HG03280 (cell line): ENCODE data around the gene FEM1A.
"Not testable (repeated sequence)": the region's sequence is repeated elsewhere in the genome, so short reads cannot be mapped to it uniquely, and the experiment has no call there.

ENCODE experiments used
- ATAC-seq: cut with Tn5 transposase; IDR thresholded peaks from one replicate; pipeline ENCODE4 v1.9.1; 2021; ENCODE audit warnings: mild to moderate bottlenecking, moderate library complexity; ENCODE audit not compliant: unreplicated experiment

FEM1A gene, protein sequence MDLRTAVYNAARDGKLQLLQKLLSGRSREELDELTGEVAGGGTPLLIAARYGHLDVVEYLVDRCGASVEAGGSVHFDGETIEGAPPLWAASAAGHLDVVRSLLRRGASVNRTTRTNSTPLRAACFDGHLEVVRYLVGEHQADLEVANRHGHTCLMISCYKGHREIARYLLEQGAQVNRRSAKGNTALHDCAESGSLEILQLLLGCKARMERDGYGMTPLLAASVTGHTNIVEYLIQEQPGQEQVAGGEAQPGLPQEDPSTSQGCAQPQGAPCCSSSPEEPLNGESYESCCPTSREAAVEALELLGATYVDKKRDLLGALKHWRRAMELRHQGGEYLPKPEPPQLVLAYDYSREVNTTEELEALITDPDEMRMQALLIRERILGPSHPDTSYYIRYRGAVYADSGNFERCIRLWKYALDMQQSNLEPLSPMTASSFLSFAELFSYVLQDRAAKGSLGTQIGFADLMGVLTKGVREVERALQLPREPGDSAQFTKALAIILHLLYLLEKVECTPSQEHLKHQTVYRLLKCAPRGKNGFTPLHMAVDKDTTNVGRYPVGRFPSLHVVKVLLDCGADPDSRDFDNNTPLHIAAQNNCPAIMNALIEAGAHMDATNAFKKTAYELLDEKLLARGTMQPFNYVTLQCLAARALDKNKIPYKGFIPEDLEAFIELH

DNA sequence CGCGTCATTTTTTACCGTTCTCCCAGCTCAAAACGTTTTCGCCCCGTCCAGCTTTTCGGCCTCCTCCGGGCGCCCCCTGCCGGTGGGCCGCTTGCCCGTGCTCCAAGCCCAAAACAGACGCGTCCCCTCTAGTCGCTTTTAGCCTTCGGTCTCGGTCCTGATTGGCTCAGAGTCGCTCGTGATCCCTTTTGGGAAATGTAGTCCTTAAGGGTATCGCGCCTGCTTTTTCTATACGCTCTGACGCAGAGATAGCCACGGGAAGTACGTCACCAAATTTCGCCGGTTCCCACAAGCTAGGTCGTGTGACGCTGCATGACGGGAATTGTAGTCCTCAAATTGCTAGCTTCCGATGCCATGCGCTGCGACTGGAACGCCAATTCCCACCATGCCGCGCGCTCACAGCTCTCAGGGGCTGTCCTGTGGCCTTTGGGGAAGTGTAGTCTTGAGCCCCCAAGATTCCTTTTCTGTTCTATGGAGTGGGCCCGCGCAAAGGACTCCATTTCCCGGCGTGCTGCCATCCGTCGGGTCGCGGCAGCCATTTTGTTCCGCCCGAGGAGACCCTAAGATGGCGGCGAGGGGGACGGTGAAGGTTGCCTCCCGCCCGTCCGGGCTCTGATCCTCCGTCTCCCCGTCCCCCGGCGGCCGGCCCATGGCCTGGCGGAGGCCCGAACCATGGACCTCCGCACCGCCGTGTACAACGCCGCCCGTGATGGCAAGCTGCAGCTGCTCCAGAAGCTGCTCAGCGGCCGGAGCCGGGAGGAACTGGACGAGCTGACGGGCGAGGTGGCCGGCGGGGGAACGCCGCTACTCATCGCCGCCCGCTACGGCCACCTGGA is at the start of gene FEM1A:
Gene FEM1A (plus strand): TSS at position 552 of the 836 bp plus-strand sequence. CDS start 121 bp downstream, at position 673.
- peak; percentile 91 for ATAC-seq

DNA sequence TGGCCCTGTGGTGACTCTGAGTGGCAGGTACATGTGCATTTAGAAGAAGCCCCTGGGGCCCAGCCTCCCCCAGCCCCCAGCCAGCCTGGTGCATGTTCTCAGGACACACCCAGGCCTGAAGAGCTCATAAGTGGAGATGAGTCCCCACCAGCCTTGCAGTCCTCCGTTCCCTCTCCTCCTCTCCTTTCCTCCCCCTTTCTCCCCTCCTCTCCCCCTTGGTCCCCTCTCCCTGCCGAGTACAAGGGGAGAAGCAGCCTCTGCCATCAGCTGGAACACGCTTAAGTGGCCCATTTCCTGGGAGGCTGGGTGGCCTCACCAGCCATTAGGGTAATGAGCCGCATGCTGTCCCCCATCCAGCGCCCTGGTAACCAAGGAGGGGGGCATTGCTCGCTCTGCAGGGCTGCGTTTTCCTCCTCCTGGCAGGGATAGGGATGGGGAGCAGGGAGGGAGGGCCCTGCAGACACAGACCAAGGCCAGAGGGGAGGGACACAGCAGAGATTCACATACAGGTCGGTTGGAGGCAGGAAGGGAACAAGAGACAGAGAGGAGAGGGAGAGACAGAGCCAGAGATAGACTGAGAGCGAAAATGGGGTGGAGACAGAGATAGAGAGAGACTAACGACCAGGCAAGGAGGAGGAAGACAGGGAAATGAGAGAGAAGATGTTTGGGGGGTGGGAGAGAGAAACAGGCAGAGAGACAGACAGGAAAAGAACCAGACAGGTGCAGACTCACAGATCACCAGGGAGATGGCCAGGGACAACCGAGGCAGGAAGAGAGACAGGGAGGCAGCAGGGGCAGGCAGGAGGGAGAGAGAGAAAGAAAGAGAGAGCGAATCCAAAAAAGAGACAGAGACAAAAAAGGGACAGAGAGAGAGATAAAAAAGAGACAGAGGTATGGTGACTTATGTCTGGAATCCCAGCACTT is 48.5 kb upstream of the FEM1A start:
- no peak for ATAC-seq

DNA sequence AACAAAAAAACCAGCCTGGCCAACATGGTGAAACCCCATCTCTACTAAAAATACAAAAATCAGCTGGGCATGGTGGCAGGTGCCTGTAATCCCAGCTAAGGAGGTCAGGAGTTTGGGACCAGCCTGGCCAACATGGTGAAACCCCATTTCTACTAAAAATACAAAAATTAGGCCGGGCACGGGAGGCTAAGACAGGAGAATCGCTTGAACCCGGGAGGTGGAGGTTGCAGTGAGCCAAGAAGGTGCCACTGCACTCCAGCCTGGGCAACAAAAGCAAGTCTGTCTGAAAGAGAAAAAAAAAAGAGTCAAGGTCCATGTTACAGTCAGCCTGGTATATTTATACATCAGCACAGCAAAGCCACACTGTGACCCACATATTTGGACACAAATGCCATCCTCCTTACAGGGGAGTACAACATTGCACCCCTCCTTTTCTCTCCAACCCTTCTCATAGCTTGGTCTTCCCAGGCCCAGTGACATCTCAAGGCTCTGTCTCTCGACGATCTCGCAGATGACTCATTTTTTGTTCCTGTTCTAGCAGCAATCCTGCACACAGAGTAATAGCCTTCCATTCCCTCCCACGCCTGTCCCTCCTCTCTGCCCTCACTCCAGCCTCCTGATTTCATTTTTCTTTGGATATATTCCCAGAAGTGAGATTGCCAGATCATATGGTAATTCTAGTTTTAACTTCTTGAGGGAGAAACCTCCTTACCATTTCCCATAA is 46.9 kb upstream of the FEM1A start:
- ATAC-seq, result no peak

DNA sequence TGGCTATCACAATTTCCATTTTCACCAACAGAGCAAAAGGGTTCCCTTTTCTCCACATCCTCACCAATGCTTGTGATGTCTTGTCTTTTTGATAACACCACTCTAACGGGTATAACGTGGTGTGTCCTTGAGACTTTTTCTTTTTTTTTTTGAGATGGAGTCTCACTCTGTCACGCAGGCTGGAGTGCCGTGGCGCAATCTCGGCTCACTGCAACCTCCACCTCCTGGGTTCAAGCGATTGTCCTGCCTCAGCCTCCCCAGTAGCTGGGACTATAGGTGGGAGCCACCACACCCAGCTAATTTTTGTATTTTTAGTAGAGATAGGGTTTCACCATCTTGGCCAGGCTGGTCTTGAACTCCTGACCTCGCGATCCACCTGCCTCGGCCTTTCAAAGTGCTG is 46.4 kb upstream of the FEM1A start:
- not testable (repeated sequence) for ATAC-seq

DNA sequence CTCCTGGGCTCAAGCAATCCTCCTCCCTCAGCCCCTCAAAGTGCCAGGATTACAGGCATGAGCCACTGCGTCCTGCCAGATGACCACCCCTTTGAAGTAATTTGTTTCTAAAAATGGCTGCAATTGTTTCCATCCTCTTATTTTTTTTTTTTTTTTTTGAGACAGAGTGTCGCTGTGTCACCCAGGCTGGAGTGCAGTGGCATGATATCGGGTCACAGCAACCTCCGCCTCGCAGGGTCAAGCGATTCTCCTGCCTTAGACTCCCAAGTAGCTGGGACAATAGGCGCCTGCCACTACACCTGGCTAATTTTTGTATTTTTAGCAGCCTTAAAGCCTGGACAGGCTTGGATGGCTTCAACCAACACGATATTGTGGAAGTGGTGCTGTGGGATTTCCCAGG is 45.5 kb upstream of the FEM1A start:
- no peak for ATAC-seq

DNA sequence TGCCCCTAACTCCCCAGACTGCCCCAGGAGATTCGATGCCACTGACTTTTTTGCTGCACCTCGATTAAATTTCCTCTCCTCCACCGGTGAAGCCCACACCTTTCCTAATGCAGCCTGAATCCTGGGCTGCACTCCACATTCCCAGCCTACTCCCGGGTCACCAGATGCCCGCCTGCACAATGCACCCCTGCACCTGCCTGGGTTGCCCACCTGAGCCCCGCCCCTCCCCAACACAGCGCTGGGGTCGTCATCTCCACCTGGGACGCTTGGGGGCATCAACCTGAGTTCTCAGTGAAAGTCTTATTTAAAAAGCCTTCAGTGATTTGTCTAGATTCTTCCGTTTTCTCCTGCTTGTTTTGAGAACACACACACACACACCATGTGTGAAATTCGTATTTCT is 43.3 kb upstream of the FEM1A start:
- ATAC-seq, result no peak

DNA sequence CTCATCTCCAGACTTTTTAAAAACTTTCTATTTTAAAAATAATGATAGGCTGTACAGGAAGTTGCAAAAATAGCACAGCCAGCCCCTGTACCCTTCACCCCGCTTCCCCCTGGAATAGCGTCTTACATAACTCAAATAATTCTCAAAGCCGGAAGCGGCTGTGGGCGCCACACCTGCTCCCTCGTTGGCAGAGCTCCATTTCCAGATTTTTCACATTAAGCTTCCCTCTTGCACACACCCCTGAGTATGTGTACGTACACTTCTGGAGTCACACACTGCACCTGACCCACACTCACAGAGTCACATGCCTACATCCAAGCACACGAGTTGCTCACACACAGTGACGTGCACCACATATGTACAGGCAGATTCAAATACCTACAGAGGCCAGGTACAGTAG is 42.9 kb upstream of the FEM1A start:
- no peak for ATAC-seq

DNA sequence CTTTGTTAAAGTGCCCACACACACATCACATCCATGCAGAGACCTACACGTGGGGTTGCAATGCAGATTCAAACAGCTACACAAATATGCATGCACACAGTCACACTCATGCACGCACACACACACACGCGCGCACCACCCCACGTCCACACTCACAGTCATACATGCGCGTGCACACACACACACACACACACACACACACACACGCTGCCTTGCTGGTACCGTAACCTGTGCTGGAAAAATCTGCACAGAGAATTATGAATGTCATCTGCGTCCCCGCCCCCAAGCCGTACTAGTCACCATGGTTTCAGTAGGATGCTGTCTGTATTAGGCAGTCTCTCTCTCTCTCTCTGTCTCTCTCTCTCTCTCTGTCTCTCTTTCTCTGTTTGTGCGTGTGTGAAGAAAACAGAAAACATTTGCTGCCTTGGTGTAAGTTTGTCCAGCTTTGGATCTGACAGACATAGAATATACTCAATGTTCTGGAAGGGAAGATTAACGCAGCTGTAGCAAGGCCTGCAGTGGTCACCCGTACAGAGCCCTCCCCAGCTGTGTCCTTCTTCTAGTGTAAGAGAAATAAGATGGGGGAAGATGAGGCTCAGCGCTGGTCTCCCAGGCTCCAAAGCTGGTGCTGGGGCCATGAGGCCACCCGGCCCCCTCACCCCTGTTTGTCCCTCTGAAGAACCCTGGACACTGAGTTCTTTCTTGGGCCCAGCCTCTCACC is 41.5 kb upstream of the FEM1A start:
- ATAC-seq, result no peak

DNA sequence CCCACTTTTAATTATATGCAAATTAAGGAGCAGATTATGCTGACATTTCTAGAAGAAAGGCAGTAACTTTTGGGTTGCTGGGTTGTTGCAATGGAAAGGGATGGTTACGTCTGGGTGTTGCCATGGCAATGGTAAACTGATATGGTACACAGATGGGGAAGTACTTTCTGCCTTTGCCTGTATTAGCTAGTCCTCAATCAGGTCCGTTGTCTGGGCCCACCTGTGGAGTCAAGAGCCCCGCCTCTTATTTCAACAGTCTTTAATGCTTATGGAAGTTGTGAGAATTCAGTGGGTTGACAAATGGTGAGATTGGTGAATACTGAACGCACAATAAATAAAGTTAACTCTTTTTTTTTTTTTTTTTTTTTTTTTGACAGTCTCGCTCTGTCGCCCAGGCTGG is 37.3 kb upstream of the FEM1A start:
- no peak for ATAC-seq

DNA sequence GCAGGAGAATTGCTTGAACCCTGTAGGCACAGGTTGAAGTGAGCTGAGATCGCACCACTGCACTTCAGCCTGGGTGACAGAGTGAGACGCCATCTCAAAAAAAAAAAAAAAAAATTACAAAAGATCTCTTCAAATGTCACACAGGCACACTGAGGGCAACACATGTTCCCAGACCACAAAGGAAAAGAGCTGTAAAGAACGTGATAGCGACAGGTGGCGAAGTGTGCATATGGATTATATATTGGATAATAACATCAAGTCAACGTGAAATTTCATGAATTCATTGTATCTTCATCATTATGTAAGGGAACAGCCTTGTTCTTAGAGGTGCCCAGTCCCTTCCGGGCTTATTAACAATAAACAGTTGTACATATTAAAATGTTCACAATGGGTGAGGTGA is 36.1 kb upstream of the FEM1A start:
- ATAC-seq, result no peak

DNA sequence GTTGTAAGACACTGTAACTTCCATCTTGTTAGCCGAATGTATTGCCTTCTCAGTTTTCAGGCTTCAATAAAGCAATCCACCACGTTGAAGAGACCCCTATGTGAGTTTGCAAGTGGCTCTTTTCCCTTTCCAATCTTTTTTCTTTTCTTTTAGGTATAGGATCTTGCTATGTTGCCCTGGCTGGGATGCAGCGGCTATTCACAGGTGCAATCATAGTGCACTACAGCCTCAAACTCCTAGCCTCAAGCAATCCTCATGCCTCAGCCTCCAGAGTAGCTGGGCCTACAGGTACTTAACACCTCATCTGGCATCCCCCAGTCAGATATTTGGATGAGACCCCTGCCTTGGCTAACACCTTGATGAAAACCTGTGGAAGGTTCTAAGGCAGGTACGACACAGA is 33.5 kb upstream of the FEM1A start:
- no peak for ATAC-seq

DNA sequence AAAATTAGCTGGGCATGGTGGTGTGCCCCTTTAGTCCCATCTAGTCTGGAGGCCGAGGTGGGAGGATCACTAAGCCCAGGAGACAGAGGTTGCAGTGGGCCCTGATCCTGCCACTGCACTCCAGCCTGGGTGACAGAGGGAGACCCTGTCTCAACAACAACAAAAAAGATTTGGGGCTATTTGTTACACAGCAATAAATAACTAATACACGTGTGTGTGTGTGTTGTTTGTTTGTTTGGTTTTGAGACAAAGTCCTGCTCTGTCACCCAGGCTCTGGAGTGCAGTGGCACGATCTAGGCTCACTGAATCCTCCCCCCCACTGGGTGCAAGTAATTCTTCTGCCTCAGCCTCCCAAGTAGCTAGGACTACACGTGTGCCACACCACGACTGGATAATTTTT is 32.9 kb upstream of the FEM1A start:
- no peak for ATAC-seq

DNA sequence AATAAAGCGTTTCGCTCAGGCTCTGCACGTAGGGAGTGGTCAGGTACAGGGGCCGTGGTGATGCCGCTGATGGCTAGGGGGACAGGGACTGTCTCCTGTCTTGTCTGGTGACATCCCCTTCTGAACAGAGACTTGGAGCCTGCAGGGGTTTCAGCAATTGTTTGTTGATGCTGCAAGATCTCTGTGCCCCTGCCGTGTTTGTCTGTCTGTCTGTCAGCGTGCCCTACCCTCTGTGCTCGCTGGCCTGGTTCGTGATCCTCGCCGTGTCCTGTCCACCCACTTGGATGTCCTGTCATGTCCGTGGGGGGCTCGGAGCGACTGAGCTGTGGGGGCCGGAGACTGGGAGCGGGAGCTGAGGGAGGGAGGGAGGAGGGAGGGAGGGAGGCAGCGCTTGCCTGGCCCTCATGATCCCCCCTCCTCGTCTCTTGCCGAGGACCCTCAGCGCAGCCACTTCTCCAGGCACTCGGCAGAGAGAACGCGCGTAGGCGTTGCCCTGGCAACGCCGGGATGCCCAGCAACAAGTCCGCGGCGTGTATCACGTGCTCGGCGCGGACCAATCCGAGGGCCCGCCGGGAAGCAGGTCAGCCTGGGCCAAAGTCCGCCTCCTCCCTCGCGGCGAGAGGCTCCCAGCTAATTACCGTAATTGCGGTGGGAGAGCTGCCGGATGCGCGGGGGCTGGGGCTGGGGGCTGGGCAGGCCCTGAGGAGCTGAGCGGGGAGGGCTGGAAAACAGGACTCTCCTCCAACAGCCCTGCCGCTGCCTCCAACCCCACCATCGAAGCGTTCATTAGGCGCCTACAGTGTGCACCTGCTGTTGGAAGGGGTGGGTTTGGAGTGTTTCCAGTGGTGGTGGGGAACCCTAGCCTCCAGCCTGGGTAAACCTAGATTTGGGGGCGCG is 31.9 kb upstream of the FEM1A start:
- ATAC-seq, result peak; percentile 80

DNA sequence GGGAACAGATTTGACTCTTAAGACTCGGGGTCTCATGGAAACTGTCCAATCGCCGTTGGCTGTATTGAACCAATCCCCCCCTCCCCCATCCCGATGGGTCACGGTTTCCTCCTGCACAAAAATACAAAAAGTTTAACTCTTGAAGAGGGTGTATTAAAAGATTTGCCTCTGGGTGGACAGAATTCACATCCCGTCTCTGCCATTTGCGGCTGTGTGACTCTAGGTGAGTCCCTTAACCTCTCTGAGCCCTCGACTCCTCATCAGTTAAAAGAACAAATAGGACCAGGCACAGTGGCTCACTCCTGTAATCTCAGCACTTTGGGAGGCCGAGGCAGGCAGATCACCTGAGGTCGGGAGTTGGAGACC is 31.3 kb upstream of the FEM1A start:
- no peak for ATAC-seq

DNA sequence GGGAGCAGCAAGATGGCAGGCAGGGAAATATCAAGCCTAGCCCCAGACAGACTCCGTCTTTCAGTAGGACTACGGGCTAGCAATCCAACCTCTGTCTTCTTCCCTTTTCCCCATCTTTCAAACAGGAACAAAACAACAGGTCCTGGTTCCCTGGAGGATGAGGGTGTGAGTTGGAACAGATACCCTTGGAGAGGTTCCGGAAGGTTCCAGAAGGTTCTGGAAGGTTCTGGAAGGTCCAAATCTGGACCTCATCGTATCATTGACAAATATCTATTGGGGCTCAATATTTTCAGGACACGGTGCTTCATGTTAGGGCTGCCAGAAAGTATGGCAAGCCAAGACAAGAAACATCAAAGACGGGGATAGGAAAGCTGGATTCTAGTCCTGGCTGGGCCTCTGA is 28.5 kb upstream of the FEM1A start:
- no peak for ATAC-seq

DNA sequence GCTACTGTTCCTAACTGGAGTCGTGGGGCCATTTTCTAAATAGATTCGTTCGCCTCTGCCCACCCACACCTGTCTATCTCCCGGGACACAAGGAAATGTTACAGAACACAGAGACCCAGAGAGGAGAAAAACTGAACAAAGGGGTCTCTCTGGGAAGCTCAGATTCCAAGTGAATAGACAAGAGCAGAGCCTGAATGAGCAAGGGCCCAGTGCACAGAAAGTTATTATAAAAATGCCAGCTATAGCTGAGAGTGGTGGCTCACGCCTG is 27.2 kb upstream of the FEM1A start:
- no peak for ATAC-seq

DNA sequence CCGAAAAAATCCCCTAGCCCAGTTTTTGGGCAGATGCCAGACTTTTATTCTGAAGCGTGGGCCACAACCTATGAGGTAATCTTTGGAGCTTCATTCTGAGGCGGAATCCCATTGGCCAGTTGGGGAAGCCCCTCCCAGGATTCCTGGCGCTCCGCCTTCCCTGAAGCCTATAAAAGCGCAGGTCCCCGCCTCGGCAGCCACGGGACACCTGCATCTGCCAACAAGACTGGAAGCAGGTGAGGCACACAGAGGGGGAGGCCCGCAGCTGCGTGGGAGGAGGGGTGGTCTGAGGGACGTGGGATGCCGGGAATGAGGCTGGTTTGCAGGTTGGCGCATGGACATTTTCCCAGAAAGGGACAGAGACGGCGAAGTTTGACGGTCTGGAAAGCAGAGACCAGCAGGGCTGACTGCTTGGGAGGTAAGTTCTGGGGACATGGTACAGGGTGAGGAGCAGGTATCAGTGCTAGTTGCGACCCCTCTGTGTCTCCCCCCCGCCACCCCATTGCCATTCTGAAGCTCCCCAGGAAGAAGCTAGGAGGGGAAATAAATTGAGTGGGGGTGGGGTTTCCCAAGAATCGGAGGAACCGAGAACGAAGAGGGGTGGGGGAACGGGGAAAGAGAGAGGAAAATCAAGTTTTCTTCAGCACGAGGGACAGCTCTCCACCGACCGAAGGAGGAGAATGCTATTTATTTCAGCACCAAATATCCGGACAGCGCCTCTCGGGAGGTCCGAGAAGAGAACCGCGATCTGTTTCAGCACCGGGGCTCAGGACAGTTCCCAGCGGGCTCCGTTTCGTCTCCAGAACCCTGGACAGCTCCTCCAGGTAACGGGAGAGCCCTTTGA is 22.4 kb upstream of the FEM1A start:
- no peak for ATAC-seq

DNA sequence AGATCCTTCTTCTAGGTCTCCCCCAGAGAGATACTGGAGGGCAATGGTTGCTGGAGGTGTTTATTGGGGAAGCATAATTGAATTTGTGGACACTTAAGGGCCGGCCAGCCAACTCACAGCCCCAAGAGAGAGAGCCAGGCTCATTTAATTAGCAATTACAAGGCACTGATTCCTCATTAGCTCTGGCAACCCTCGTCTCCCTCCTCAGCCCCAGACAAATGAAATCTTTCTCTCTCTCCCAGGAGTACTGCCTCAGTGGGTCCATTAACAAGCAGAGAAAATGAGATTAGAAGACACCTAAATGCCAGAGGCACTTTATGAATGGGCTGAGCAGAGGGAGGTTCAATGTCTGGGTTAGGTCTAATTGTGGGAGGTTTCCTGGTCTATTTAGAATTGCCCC is 19.0 kb upstream of the FEM1A start:
- ATAC-seq, result no peak
